ENCODE measurements around the gene EMC1.
"Not testable (repeated sequence)": the region's sequence is repeated elsewhere in the genome, so short reads cannot be mapped to it uniquely, and the experiment has no call there.

The EMC1 gene

DNA sequence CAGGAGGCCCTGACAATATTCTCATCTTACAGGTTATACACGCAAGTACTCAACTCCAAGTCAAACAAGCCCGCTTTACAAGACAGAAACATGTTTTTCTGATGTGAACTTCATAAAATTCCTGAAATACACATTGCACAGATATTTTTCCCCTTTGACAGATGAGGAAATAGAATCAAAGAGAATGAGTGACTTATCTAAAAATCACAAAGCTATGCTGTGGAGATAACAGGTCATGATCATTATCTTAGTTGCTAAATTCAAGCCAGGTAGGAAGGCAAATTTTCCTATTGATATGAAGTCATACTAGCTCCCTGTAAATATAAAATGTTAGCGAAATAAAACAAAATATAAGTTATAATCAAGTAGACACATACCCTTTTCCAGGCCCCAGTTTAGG, 59.5 kb downstream of the EMC1 start:
- no peak for DNase-seq

DNA sequence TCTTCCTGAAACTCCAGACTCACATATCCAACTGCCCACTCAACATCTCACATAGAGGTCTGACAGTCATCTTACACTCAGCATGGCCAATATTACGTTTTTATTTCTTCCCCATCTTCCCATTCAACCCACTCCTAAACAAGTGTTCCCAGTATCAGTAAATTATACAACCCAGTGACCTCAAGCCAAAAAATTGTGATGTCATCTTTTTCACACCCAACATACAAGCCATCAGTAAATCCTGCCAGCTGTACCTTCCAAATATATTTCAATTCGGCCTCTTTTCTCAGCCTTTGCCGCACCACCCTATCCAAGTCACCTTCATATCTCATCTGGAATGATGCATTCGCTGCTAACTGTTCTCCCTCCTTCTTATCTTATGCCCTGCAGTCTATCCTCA, 60.9 kb downstream of the EMC1 start:
- DNase-seq, result no peak

GRCh38 chr1:19189270-19189669, 62.1 kb downstream of the EMC1 start:
- DNase-seq, result no peak

DNA sequence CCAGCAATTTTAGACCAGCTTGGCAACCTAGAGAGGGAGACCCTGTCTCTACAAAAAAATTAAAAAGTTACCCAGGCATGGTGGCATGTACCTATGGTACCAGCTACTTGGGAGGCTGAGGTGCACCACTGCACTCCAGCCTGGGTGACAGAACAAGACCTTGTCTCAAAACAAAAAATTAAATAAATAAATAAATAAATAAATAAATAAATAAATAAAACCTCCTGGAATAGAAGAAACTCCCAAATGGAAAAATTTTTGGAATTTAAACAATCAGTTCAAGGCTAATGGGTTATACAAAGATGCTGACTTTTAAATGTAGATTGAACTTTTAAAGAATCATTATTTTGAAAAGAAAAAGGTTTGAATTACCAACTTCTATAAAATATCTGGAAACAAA, 63.5 kb downstream of the EMC1 start:
- DNase-seq, result no peak

GRCh38 chr1:19186001-19186400, 65.3 kb downstream of the EMC1 start:
- no peak for DNase-seq

DNA sequence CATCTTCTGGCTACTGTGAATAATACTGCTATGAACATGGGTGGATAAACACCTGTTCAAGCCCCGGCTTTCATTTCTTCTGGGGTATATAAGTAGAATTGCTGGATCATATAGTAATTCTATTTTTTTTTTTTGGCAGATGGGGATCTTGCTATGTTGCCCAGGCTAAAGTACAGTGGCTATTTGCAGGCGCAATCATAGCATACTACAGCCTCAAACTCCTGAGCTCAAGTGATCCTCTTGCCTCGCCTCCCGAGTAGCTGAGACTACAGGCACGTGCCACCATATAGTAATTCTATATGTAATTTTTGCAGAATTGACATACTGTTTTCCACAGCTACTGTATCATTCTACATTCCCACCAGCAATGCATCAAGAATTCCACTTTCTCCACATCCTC, 69.1 kb downstream of the EMC1 start:
- DNase-seq, result no peak

DNA sequence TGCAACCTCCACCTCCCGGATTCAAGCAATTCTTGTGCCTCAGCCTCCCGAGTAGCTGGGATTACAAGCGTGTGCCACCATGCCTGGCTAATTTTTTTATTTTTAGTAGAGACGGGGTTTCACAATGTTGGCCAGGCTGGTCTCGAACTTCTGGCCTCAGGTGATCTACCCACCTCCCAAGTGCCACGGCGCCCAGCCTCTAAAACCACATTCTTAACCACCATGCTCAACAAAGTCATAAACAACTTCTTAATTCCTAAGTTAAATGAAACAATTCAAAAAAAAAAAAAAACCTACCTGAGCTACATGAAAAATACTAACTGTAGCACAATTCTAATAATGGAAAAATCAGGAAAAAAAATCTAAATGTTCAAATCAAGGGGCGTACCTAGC, 71.1 kb downstream of the EMC1 start:
- not testable (repeated sequence) for DNase-seq

GRCh38 chr1:19179597-19180264, 71.6 kb downstream of the EMC1 start:
- peak in 2 of 56 donors; percentile 2 to 13 for DNase-seq

DNA sequence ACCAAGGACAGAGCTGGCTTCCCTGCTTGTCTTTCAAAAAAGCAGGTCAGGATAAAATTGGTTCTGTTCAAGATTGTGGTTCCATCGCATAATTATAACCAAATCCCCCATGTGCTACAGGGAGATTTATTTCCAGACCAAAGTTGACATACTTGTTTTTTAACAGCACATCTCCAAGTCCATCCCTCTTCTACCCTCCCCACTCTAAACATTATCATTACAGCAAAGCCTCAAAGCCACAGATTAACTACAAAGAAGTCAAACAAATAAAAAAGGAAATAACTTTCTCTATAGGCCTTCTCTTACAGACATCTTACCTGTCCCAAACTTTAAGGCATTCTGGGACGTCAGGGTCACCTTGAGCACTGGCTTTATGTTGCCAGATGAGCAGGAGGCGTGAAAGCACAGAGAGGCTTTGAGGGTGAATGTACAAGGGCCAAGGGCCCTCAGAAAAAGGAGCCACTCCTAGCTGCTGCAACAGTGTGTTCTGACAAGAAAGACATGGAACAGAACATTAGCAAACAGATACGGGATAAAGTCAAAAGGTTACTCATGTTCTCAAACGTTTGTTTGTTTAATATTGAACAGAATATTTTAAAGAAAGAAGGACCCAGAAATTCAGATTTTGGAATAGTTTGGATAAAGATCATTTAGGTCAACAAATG, 72.5 kb downstream of the EMC1 start:
- DNase-seq, result no peak

DNA sequence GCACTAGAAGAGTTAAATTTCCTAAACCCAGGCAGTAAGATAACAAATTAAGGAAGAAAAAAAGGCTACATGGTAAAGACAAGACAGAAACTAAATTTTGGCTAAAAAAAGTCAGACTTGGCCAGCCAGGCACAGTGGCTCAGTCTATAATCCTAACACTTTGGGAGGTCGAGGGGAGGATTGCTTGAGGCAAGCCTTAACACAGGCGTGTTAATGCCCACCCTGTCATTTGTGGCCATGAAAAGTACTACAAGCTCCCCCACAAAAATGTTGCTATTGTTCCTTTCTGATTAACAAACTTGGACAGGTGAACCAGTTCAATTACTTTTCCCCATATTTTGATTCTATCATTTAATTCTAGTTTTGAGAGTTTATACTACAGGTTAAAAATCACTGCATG, 73.5 kb downstream of the EMC1 start:
- DNase-seq, result no peak

GRCh38 chr1:19169642-19170041, 81.7 kb downstream of the EMC1 start:
- DNase-seq, result no peak

- DNase-seq, result no peak
Observed at GRCh38 chr1:19167140-19167539, 84.2 kb downstream of the EMC1 start.

DNA sequence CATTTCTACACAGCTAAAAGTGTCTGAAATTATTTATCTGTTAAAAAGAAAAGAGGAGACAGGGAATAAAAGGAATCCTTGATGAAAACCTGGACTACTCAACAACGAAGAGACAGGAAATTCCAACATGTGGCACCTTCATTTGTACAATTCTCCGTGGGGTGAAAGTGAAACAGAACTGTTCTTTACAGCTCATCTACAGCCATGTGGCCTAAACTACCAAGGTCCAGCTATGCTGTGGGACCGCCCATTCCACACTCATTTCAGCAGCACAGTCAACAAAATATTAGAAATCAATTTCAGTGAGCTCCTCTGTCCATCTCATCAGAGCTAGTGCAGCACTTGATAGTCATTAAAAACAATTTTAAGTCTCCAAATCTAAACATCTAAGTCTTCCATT, 85.3 kb downstream of the EMC1 start:
- DNase-seq, result no peak

Data from amygdala (tissue), 56 donors.